ENCODE data around the gene RCSD1. TPM values are rescaled to one million over a fixed set of nuclear protein-coding genes. Genes with fewer than 3 reads are reported as not detected.

RCSD1 gene
- total and polyA plus RNA-seq, 10 of the 15 experiments (the other 5 are each of a cell fraction or from before 2014, with no cell fraction given): 11.4 to 78.3 (median 71.6) TPM

DNA sequence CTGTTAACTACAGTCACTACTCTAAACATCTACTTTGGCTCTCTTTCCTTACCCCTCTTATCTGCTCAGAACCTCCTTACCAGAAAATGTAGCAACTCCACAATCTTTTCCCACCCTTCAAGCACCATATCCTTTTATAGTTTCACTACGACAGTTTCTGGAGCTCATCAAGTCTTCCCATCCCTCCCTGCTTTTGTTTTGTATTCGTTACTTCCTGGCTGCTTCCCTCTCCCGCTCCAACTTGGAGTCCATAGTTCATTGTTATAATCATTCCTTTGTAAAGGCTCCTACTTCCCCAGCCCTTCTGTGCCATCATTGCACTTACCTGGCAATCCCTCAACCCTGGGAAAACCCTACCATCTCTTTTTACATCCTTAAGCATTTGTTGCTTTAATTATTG is 109.7 kb downstream of the RCSD1 start:
- Histone ChIP-seq H3K27ac (ENCODE audit: control insufficient read depth, insufficient read depth) (no peak overlapping the region), H3K36me3 (ENCODE audit: control insufficient read depth in 2 of 2, insufficient read depth in 2 of 2, low read length in 1 of 2) (0 out of 4 replicates have a peak, but pooled peaks cover 0 to under 1% of the 10 kb centered on the region in 2 experiments), H3K79me2 (ENCODE audit: control insufficient read depth, insufficient read depth, low read length) (peaks cover 11% of the 10 kb centered on the region), H3K4me2 (ENCODE audit: control insufficient read depth, insufficient read depth) (no peak overlapping the region), H3K9me3 (replicated peaks; ENCODE audit: control insufficient read depth, insufficient read depth, low read length) (peaks cover 1% of the 10 kb centered on the region; the same call in 1 of the 3 replicates), H3K9ac (ENCODE audit: control insufficient read depth, insufficient read depth, low read length) (no peak overlapping the region), H3K4me1 (ENCODE audit: control insufficient read depth, insufficient read depth, low read length) (no peaks in the 10 kb centered on the region), H4K20me1 (ENCODE audit: control insufficient read depth, insufficient read depth) (no peaks in the 10 kb centered on the region), H3K4me3 (no peak overlapping the region), H2AFZ (ENCODE audit: control insufficient read depth, low read depth, low read length) (no peak overlapping the region), H3K27me3 (replicated peaks in 1 of 2; ENCODE audit: control insufficient read depth in 2 of 2, insufficient read depth in 2 of 2, low read length in 1 of 2) (no peaks in the 10 kb centered on the region)
- intact Hi-C loops (cut with micrococcal nuclease; ENCODE audit: unreplicated experiment): no loop called here
- ChIA-PET POLR2A (interaction anchor here (0.5 to 1.2 kb wide), 2 partner anchors 14 to 254 kb away, joined by 3 to 5 read pairs; no protein-coding TSS in a partner anchor), RAD21 (ENCODE audit: unreplicated experiment) (interaction anchor here (0.9 kb wide), 1 partner anchor 18 kb away, joined by 3 read pairs; the partner anchor contains the start of gene MPZL1), SMC1A (ENCODE audit: uncharacterized antibody, unreplicated experiment) (interaction anchor here (1.0 to 4.6 kb wide), 4 partner anchors 11 to 16 kb away, joined by 3 to 17 read pairs (median 4); no protein-coding TSS in a partner anchor), CTCF (interaction anchor here (1.3 to 1.9 kb wide), 4 partner anchors 14 to 343 kb away, joined by 3 to 10 read pairs (median 4); no protein-coding TSS in a partner anchor)
- no peak for FAIRE-seq
- no peak for ATAC-seq
- DNase-seq (ENCODE audit: low read depth, low spot score): no peak
- WGBS (ENCODE audit: insufficient coverage, insufficient replicate concordance, low lambda C conversion rate, missing lambda C conversion rate): 97% methylated on average over 3 of the region's 3 CpGs
- BruUV-seq (replicated peaks): no TSS peak
- TF ChIP-seq GABPA (IDR thresholded peaks at IDR 0.05; ENCODE audit: low read depth) (no peak), TAF1 (IDR thresholded peaks at IDR 0.05; ENCODE audit: borderline replicate concordance, low read depth, low read length) (no peak), SMAD5 (IDR thresholded peaks at IDR 0.05; ENCODE audit: low read depth) (no peak), PML (IDR thresholded peaks at IDR 0.05; ENCODE audit: low read length) (no peak), SPI1 (IDR thresholded peaks at IDR 0.05; ENCODE audit: borderline replicate concordance, insufficient read depth, low read depth, low read length) (no peak), KAT2A (conservative IDR thresholded peaks at IDR 0.05; ENCODE audit: control insufficient read depth, low read depth, low read length) (no peak), ATF7 (IDR thresholded peaks at IDR 0.05; ENCODE audit: low read depth) (no peak)
- TF ChIP-seq, protein P1, sequence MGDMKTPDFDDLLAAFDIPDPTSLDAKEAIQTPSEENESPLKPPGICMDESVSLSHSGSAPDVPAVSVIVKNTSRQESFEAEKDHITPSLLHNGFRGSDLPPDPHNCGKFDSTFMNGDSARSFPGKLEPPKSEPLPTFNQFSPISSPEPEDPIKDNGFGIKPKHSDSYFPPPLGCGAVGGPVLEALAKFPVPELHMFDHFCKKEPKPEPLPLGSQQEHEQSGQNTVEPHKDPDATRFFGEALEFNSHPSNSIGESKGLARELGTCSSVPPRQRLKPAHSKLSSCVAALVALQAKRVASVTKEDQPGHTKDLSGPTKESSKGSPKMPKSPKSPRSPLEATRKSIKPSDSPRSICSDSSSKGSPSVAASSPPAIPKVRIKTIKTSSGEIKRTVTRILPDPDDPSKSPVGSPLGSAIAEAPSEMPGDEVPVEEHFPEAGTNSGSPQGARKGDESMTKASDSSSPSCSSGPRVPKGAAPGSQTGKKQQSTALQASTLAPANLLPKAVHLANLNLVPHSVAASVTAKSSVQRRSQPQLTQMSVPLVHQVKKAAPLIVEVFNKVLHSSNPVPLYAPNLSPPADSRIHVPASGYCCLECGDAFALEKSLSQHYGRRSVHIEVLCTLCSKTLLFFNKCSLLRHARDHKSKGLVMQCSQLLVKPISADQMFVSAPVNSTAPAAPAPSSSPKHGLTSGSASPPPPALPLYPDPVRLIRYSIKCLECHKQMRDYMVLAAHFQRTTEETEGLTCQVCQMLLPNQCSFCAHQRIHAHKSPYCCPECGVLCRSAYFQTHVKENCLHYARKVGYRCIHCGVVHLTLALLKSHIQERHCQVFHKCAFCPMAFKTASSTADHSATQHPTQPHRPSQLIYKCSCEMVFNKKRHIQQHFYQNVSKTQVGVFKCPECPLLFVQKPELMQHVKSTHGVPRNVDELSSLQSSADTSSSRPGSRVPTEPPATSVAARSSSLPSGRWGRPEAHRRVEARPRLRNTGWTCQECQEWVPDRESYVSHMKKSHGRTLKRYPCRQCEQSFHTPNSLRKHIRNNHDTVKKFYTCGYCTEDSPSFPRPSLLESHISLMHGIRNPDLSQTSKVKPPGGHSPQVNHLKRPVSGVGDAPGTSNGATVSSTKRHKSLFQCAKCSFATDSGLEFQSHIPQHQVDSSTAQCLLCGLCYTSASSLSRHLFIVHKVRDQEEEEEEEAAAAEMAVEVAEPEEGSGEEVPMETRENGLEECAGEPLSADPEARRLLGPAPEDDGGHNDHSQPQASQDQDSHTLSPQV (IDR thresholded peaks at IDR 0.05): no peak
- TF ChIP-seq, protein P2, sequence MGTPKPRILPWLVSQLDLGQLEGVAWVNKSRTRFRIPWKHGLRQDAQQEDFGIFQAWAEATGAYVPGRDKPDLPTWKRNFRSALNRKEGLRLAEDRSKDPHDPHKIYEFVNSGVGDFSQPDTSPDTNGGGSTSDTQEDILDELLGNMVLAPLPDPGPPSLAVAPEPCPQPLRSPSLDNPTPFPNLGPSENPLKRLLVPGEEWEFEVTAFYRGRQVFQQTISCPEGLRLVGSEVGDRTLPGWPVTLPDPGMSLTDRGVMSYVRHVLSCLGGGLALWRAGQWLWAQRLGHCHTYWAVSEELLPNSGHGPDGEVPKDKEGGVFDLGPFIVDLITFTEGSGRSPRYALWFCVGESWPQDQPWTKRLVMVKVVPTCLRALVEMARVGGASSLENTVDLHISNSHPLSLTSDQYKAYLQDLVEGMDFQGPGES (IDR thresholded peaks at IDR 0.05): no peak
- TF ChIP-seq, protein P3, sequence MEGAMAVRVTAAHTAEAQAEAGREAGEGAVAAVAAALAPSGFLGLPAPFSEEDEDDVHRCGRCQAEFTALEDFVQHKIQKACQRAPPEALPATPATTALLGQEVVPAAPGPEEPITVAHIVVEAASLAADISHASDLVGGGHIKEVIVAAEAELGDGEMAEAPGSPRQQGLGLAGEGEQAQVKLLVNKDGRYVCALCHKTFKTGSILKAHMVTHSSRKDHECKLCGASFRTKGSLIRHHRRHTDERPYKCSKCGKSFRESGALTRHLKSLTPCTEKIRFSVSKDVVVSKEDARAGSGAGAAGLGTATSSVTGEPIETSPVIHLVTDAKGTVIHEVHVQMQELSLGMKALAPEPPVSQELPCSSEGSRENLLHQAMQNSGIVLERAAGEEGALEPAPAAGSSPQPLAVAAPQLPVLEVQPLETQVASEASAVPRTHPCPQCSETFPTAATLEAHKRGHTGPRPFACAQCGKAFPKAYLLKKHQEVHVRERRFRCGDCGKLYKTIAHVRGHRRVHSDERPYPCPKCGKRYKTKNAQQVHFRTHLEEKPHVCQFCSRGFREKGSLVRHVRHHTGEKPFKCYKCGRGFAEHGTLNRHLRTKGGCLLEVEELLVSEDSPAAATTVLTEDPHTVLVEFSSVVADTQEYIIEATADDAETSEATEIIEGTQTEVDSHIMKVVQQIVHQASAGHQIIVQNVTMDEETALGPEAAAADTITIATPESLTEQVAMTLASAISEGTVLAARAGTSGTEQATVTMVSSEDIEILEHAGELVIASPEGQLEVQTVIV (IDR thresholded peaks at IDR 0.05; ENCODE audit: borderline replicate concordance, partially characterized antibody): no peak
- in situ Hi-C loops (cut with MboI): no loop called here

Measured in GM12878 (cell line).